ENCODE results near the gene TYW3.

Gene TYW3

DNA sequence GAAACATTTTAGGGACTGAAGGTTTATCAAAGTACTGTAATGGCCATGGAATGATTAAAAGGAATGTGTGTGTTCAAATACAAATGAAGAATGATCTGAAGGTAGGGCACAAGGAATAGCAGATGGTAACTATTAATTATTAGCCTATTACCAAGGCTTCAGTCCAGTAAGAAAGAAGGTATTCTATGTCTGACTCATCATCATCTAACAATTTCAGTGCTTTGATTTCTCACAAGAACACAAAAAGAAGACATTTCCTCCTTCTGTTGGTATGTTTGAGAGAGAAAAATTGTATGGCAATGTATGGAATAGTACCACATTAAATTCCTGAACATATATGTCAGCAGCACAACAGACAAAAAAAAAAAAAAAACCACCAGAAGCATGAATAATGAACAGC is 57.5 kb downstream of the TYW3 start:
- DNase-seq (ENCODE audit: low read depth): no peak

DNA sequence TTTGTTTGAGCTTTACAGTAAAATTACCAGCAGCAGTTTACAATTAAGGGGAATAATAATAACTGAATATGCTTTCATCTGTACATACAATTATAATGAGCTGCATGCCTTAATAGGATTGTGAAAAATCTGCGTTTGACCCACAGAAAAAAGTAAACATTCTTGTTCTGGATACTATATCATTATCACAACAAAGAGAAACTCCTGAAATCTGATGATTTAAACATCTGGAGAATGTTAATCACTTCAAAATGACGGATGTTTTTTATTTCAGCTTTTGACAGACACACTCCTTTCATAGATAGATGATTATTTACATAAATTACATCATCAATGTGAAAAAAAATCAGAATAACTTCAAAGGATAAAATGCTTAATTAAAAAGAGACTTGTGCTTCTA is 58.5 kb downstream of the TYW3 start:
- DNase-seq (ENCODE audit: low read depth): no peak

DNA sequence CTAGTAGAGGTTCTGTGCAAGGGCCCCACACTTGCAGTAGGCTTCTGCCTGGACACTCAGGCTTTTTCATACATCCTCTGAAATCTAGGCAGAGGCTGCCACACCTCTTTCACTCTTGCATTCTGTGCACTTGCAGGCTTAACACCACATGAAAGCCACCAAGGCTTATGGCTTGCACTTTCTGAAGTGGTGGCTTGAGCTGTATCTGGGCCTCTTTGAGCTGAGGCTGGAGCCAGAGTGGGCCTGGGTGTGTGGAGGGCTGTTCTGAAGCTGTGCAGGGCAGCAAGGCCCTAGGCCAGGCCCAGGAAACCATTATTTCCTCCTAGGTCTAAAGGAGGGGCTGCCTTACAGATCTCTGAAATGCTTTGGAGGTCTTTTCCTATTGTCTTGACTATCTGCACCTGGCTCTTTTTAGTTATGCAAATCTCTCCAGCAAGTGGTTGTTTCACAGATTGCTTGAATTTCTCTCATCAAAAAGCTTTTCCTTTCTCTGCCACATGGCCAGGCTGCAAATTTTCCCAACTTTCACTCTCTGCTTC is 66.2 kb downstream of the TYW3 start:
- DNase-seq (ENCODE audit: low read depth): no peak

DNA sequence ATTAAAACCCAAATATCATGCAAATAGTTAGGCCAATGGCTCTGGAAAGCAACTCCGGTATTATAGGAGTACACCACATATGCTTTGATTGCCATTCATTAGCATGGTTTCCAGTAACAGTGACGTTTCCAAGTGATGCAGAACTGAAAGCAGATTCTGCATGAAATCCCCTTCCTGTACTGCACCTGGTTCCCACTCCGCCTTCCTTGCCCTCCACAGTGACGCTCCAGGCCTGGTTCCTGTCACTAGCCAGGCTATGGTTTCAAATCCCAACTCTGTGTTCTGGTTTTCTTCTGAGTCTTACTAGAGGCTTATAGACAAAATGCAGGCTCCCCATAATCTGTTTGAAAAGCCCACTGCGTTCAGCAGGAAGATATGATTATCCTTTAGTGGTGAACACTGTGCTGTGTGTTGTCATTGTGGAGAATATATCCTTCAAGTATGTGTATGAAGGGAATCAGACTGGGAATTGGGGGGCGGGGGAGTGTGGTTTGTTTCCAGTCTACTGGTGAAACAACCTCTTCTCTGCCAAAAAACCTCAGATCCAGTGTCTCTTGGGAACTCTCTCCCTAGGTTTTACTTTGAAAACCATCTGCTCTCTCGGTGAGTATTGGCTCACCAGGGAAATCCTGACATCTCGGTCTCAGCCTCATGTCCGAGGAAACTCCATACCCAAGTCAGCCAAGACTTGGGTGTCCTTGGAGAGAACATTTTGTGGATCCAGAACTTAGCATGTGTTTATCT is 78.7 kb downstream of the TYW3 start:
- no peak for DNase-seq (ENCODE audit: low read depth)

GRCh38 chr1:74812180-74812541 is 79.2 kb downstream of the TYW3 start:
- DNase-seq (ENCODE audit: low read depth): no peak

Measured in stimulated activated CD8-positive, alpha-beta memory T cell treated with anti-CD3 and anti-CD28 coated beads, Interleukin-4, amount 100 ng/mL, for 24 hours (primary cell).